Measurements from ENCODE around the gene ECHS1.

DNA sequence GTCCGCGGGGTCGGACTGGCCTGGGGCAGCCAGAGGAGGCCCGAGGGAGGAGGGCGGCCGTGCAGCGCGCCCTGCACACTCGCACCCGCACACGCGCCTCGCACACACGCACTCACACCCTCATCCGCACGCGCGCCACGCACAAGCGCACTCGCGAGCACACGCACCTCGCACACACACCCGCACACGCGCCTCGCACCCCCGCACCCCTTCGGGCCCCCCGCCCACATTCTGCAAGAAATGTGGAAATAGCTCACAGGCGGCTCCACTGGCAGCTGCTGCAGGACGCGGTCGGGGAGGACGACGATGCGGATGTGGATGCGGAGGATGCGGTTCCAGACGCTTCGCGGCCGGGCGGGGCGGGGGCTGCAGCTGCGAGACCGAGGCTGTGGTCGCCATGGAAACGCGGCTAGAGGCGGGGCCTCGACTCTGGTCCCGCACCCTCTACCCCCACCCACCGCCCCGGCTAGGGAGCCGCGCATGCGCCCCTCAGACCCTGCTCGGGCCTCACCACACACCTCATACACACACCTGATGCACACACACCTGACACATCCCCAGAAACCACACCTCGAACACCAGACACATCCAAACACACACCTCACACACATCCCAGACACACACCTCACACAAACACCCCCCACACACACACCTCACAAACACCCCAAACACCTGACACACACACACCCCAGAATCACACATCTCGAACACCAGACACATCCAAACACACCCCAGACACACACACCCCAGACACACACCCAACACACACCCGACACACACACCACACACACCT, 36.4 kb downstream of the ECHS1 start, which contains the start of gene CALY:
- TF ChIP-seq POLR2AphosphoS5 (IDR thresholded peaks at IDR 0.05; ENCODE audit: low read depth, low read length) (no peak), POLR2A (IDR thresholded peaks at IDR 0.05; ENCODE audit: borderline replicate concordance, extremely low read depth, insufficient read depth, insufficient read length) (no peak), EZH2 (IDR thresholded peaks at IDR 0.05) (no peak), YY1 (IDR thresholded peaks at IDR 0.05; ENCODE audit: extremely low read depth, insufficient replicate concordance, low read depth, low read length) (no peak), FOSL1 (IDR thresholded peaks at IDR 0.05; ENCODE audit: low read depth) (no peak), EZH2phosphoT487 (IDR thresholded peaks at IDR 0.05; ENCODE audit: borderline replicate concordance) (no peak), REST (IDR thresholded peaks at IDR 0.05; ENCODE audit: low read depth) (no peak), EGR1 (IDR thresholded peaks at IDR 0.05; ENCODE audit: low read depth) (no peak), SIN3A (IDR thresholded peaks at IDR 0.05; ENCODE audit: low read depth) (no peak), ZNF274 (IDR thresholded peaks at IDR 0.05; ENCODE audit: low read depth, low read length) (no peak)
- TF ChIP-seq, protein P1, sequence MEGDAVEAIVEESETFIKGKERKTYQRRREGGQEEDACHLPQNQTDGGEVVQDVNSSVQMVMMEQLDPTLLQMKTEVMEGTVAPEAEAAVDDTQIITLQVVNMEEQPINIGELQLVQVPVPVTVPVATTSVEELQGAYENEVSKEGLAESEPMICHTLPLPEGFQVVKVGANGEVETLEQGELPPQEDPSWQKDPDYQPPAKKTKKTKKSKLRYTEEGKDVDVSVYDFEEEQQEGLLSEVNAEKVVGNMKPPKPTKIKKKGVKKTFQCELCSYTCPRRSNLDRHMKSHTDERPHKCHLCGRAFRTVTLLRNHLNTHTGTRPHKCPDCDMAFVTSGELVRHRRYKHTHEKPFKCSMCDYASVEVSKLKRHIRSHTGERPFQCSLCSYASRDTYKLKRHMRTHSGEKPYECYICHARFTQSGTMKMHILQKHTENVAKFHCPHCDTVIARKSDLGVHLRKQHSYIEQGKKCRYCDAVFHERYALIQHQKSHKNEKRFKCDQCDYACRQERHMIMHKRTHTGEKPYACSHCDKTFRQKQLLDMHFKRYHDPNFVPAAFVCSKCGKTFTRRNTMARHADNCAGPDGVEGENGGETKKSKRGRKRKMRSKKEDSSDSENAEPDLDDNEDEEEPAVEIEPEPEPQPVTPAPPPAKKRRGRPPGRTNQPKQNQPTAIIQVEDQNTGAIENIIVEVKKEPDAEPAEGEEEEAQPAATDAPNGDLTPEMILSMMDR (IDR thresholded peaks at IDR 0.05 in 2 of 3, conservative IDR thresholded peaks at IDR 0.05 in 1 of 3; ENCODE audit: borderline replicate concordance in 1 of 3, insufficient read depth in 1 of 3, low read depth in 2 of 3, low read length in 2 of 3): no peak
